ENCODE results near the gene ZNF777. TPM values are rescaled to one million over a fixed set of nuclear protein-coding genes. Genes with fewer than 3 reads are reported as not detected.

The ZNF777 gene
- total and polyA plus RNA-seq, 9 of the 15 experiments (the other 6 are each of a cell fraction or from before 2014, with no cell fraction given), result 0.11 to 32.6 (median 9.0) TPM

- peak; percentile 78 for TF ChIP-seq HCFC1 (IDR thresholded peaks at IDR 0.05; ENCODE audit: low read depth, low read length)
- no peak for TF ChIP-seq ZBTB5 (IDR thresholded peaks at IDR 0.05)
- TF ChIP-seq KHSRP (IDR thresholded peaks at IDR 0.05), result no peak
- TF ChIP-seq MAZ (CRISPR knock-in tag; conservative IDR thresholded peaks at IDR 0.05 in 1 of 2, IDR thresholded peaks at IDR 0.05 in 1 of 2), result peak; percentile 79 to 88
- TF ChIP-seq ZFP91 (CRISPR knock-in tag; IDR thresholded peaks at IDR 0.05), result no peak
- TF ChIP-seq KAT7 (CRISPR knock-in tag; IDR thresholded peaks at IDR 0.05; ENCODE audit: borderline replicate concordance), result no peak
- TF ChIP-seq ESRRA (IDR thresholded peaks at IDR 0.05; ENCODE audit: borderline replicate concordance, low read depth), result peak; percentile 49; the same call in 1 of the 2 replicates
- no peak for TF ChIP-seq YBX1 (IDR thresholded peaks at IDR 0.05)
- no peak for TF ChIP-seq ZNF263 (CRISPR knock-in tag; IDR thresholded peaks at IDR 0.05; ENCODE audit: borderline replicate concordance)
- TF ChIP-seq SAFB2 (IDR thresholded peaks at IDR 0.05; ENCODE audit: borderline replicate concordance, low read depth, low read length, severe bottlenecking), result no peak
- no peak for TF ChIP-seq ZNF780A (CRISPR knock-in tag; IDR thresholded peaks at IDR 0.05)
- TF ChIP-seq ZNF76 (CRISPR knock-in tag; IDR thresholded peaks at IDR 0.05; ENCODE audit: borderline replicate concordance), result no peak
- no peak for TF ChIP-seq FOXM1 (IDR thresholded peaks at IDR 0.05; ENCODE audit: low read depth)
- no peak for TF ChIP-seq FOXM1 (CRISPR knock-in tag; IDR thresholded peaks at IDR 0.05; ENCODE audit: low read depth)
- TF ChIP-seq BDP1 (IDR thresholded peaks at IDR 0.05; ENCODE audit: insufficient read depth, insufficient read length), result no peak
- TF ChIP-seq ETV6 (IDR thresholded peaks at IDR 0.05; ENCODE audit: borderline replicate concordance in 1 of 2, low read depth in 2 of 2, low read length in 1 of 2), result no peak
- TF ChIP-seq ETV6 (CRISPR knock-in tag; IDR thresholded peaks at IDR 0.05; ENCODE audit: borderline replicate concordance), result no peak
- TF ChIP-seq CHD4 (IDR thresholded peaks at IDR 0.05; ENCODE audit: insufficient read depth, insufficient replicate concordance, low read depth, low read length, poor library complexity, severe bottlenecking), result no peak
- no peak; the same call in 1 of the 2 replicates for TF ChIP-seq BHLHE40 (IDR thresholded peaks at IDR 0.05; ENCODE audit: low read length)
- TF ChIP-seq, protein P1, sequence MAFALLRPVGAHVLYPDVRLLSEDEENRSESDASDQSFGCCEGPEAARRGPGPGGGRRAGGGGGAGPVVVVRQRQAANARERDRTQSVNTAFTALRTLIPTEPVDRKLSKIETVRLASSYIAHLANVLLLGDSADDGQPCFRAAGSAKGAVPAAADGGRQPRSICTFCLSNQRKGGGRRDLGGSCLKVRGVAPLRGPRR (CRISPR knock-in tag; IDR thresholded peaks at IDR 0.05), result no peak; the same call in 1 of the 2 replicates
- TF ChIP-seq ZBTB33 (CRISPR knock-in tag; IDR thresholded peaks at IDR 0.05), result peak; percentile 86
- peak; percentile 76 for TF ChIP-seq KDM5B (IDR thresholded peaks at IDR 0.05; ENCODE audit: insufficient replicate concordance, low read depth, low read length)
These were observed 38.5 kb downstream of the ZNF777 start (continued) for GRCh38 chr7:149422162-149422913.

Data from K562 (cell line).